ENCODE results near the gene TOR2A.

- TF ChIP-seq POLR2A (IDR thresholded peaks at IDR 0.05) (no peak), EP300 (IDR thresholded peaks at IDR 0.05; ENCODE audit: low read depth) (no peak)
These were observed 48.4 kb downstream of the TOR2A start for GRCh38 chr9:127686461-127687393.
